HEK293 (cell line): Measurements from ENCODE around the gene SBF1.

Experiments used
- CTCF ChIA-PET: fragments of 350-600 bp; formaldehyde crosslinking; extraction: SDS; loops from one replicate; lab custom pipeline; 2021; ENCODE audit warnings: antibody characterized with exemption; lab: Yijun Ruan, JAX
- POLR2A ChIA-PET: fragments of 300-600 bp; formaldehyde crosslinking; extraction: SDS; loops from one replicate; lab custom pipeline; 2020; ENCODE audit warnings: antibody characterized with exemption, inconsistent platforms; lab: Yijun Ruan, JAX
- H3K27ac ChIP-seq: fragments of 200-500 bp; sonication (Bioruptor generic); 2 replicates; pipeline ENCODE4 v1.5.1; 2014; ENCODE audit warnings: low read depth, low read length, control low read depth, inconsistent platforms; ENCODE audit errors: extremely low read depth
- H3K36me3 ChIP-seq, 2 experiments: fragments of 200-500 bp in 1 of 2; sonication (Bioruptor generic) in 1 of 2; 1 replicate in 1 of 2; 2 replicates in 1 of 2; pipeline ENCODE4 v1.5.1; 2014 to 2017; ENCODE audit warnings: inconsistent platforms in 2 of 2, low read length in 2 of 2; ENCODE audit not compliant: control insufficient read depth in 2 of 2, insufficient read depth in 1 of 2
- H3K4me1 ChIP-seq: fragments of 200-500 bp; sonication (Bioruptor generic); 2 replicates; pipeline ENCODE4 v1.5.1; 2014; ENCODE audit warnings: mild to moderate bottlenecking, low read length, inconsistent platforms; ENCODE audit not compliant: control insufficient read depth, insufficient read depth
- H3K4me3 ChIP-seq: 2 replicates; pipeline ENCODE4 v1.5.1; 2011; ENCODE audit warnings: low read depth, mild to moderate bottlenecking, control low read depth, low read length, moderate library complexity
- H3K9me3 ChIP-seq: fragments of 200-500 bp; sonication (Bioruptor generic); 2 replicates; pipeline ENCODE4 v1.5.1; 2014; ENCODE audit warnings: low read depth, low read length, inconsistent platforms; ENCODE audit not compliant: control insufficient read depth, insufficient read depth
- EGR2 ChIP-seq: fragments of 450-650 bp; formaldehyde crosslinking; IDR thresholded peaks from 2 replicates; pipeline ENCODE4 v1.5.1; 2016; ENCODE audit warnings: low read depth, missing biosample characterization, missing genetic modification characterization
- GLIS1 ChIP-seq: fragments of 450-650 bp; formaldehyde crosslinking; IDR thresholded peaks from 2 replicates; pipeline ENCODE4 v1.5.1; 2016; ENCODE audit warnings: missing biosample characterization, missing genetic modification characterization
- GLIS2 ChIP-seq: fragments of 450-650 bp; formaldehyde crosslinking; IDR thresholded peaks from 2 replicates; pipeline ENCODE4 v1.5.1; 2016; ENCODE audit warnings: missing biosample characterization, missing genetic modification characterization
- HOXC10 ChIP-seq: sonication (generic); formaldehyde crosslinking; IDR thresholded peaks from 2 replicates; pipeline ENCODE4 v1.8.1; 2023; ENCODE audit warnings: mild to moderate bottlenecking, missing genetic modification reagents
- HOXD13 ChIP-seq: sonication (generic); formaldehyde crosslinking; IDR thresholded peaks from 2 replicates; pipeline ENCODE4 v1.8.0; 2022; ENCODE audit warnings: missing genetic modification reagents, borderline replicate concordance
- KLF1 ChIP-seq: fragments of 450-650 bp; formaldehyde crosslinking; IDR thresholded peaks from 2 replicates; pipeline ENCODE4 v1.5.1; 2016; ENCODE audit warnings: missing biosample characterization, missing genetic modification characterization
- KLF10 ChIP-seq: fragments of 450-650 bp; IDR thresholded peaks from 2 replicates; pipeline ENCODE4 v1.5.1; 2018; ENCODE audit warnings: missing biosample characterization, mild to moderate bottlenecking, missing genetic modification characterization
- KLF16 ChIP-seq: fragments of 450-650 bp; formaldehyde crosslinking; IDR thresholded peaks from 2 replicates; pipeline ENCODE4 v1.5.1; 2017; ENCODE audit warnings: missing biosample characterization, missing genetic modification characterization
- KLF7 ChIP-seq: fragments of 450-650 bp; formaldehyde crosslinking; IDR thresholded peaks from 2 replicates; pipeline ENCODE4 v1.5.1; 2016; ENCODE audit warnings: missing biosample characterization, missing genetic modification characterization, borderline replicate concordance
- KLF8 ChIP-seq: fragments of 450-650 bp; formaldehyde crosslinking; IDR thresholded peaks from 2 replicates; pipeline ENCODE4 v1.5.1; 2016; ENCODE audit warnings: missing biosample characterization, missing genetic modification characterization
- OVOL3 ChIP-seq: fragments of 450-650 bp; formaldehyde crosslinking; IDR thresholded peaks from 2 replicates; pipeline ENCODE4 v1.5.1; 2016; ENCODE audit warnings: missing biosample characterization, missing genetic modification characterization
- SP2 ChIP-seq: fragments of 450-650 bp; formaldehyde crosslinking; IDR thresholded peaks from 2 replicates; pipeline ENCODE4 v1.5.1; 2016; ENCODE audit warnings: missing biosample characterization, missing genetic modification characterization
- SP3 ChIP-seq: fragments of 450-650 bp; formaldehyde crosslinking; IDR thresholded peaks from 2 replicates; pipeline ENCODE4 v1.5.1; 2016; ENCODE audit warnings: missing biosample characterization, missing genetic modification characterization
- SP7 ChIP-seq: fragments of 450-650 bp; formaldehyde crosslinking; IDR thresholded peaks from 2 replicates; pipeline ENCODE4 v1.5.1; 2016; ENCODE audit warnings: missing biosample characterization, missing genetic modification characterization
- WT1 ChIP-seq: fragments of 450-650 bp; formaldehyde crosslinking; IDR thresholded peaks from 2 replicates; pipeline ENCODE4 v1.5.1; 2016; ENCODE audit warnings: missing biosample characterization, missing genetic modification characterization
- YY1 ChIP-seq: fragments of 450-650 bp; formaldehyde crosslinking; IDR thresholded peaks from 2 replicates; pipeline ENCODE4 v1.5.1; 2018; ENCODE audit warnings: missing biosample characterization, missing genetic modification characterization
- YY2 ChIP-seq: fragments of 450-650 bp; formaldehyde crosslinking; IDR thresholded peaks from 2 replicates; pipeline ENCODE4 v1.5.1; 2016; ENCODE audit warnings: missing biosample characterization, missing genetic modification characterization
- ZBTB20 ChIP-seq: fragments of 450-650 bp; formaldehyde crosslinking; IDR thresholded peaks from 2 replicates; pipeline ENCODE4 v1.5.1; 2016; ENCODE audit warnings: missing biosample characterization, missing genetic modification characterization
- ZFHX2 ChIP-seq: fragments of 450-650 bp; formaldehyde crosslinking; conservative IDR thresholded peaks from 2 replicates; pipeline ENCODE4 v1.5.1; 2016; ENCODE audit warnings: missing biosample characterization, missing genetic modification characterization
- ZIC2 ChIP-seq: fragments of 450-650 bp; formaldehyde crosslinking; IDR thresholded peaks from 2 replicates; pipeline ENCODE4 v1.5.1; 2016; ENCODE audit warnings: missing biosample characterization, missing genetic modification characterization
- ZNF133 ChIP-seq: fragments of 450-650 bp; formaldehyde crosslinking; IDR thresholded peaks from 2 replicates; pipeline ENCODE4 v1.5.1; 2016; ENCODE audit warnings: missing biosample characterization, missing genetic modification characterization
- ZNF366 ChIP-seq: fragments of 450-650 bp; formaldehyde crosslinking; conservative IDR thresholded peaks from 2 replicates; pipeline ENCODE4 v1.5.1; 2016; ENCODE audit warnings: missing biosample characterization, missing genetic modification characterization
- ZNF510 ChIP-seq: fragments of 450-650 bp; formaldehyde crosslinking; IDR thresholded peaks from 2 replicates; pipeline ENCODE4 v1.5.1; 2018; ENCODE audit warnings: mild to moderate bottlenecking, missing genetic modification characterization, missing biosample characterization; ENCODE audit not compliant: insufficient replicate concordance
- ZNF548 ChIP-seq: fragments of 450-650 bp; formaldehyde crosslinking; IDR thresholded peaks from 2 replicates; pipeline ENCODE4 v1.5.1; 2016; ENCODE audit warnings: missing biosample characterization, missing genetic modification characterization
- ZNF561 ChIP-seq: fragments of 450-650 bp; IDR thresholded peaks from 2 replicates; pipeline ENCODE4 v1.5.1; 2018; ENCODE audit warnings: missing biosample characterization, missing genetic modification characterization, borderline replicate concordance
- ZNF624 ChIP-seq: fragments of 450-650 bp; formaldehyde crosslinking; IDR thresholded peaks from 2 replicates; pipeline ENCODE4 v1.5.1; 2017; ENCODE audit warnings: missing biosample characterization, missing genetic modification characterization
- ZNF626 ChIP-seq: fragments of 450-650 bp; sonication (Bioruptor Pico); formaldehyde crosslinking; IDR thresholded peaks from 2 replicates; pipeline ENCODE4 v1.5.1; 2018; ENCODE audit warnings: missing biosample characterization, missing genetic modification characterization, inconsistent platforms
- ZSCAN30 ChIP-seq: fragments of 450-650 bp; IDR thresholded peaks from 2 replicates; pipeline ENCODE4 v1.5.1; 2018; ENCODE audit warnings: missing biosample characterization, mild to moderate bottlenecking, missing genetic modification characterization, moderate library complexity
- TF ChIP-seq, protein P1 (sequence below): fragments of 450-650 bp; formaldehyde crosslinking; IDR thresholded peaks from 2 replicates; pipeline ENCODE4 v1.5.1; 2017; ENCODE audit warnings: missing biosample characterization, missing genetic modification characterization
- TF ChIP-seq, protein P2 (sequence below): fragments of 450-650 bp; formaldehyde crosslinking; IDR thresholded peaks from 2 replicates; pipeline ENCODE4 v1.5.1; 2016; ENCODE audit warnings: missing biosample characterization, missing genetic modification characterization
- TF ChIP-seq, protein P3 (sequence below): fragments of 450-650 bp; formaldehyde crosslinking; IDR thresholded peaks from 2 replicates; pipeline ENCODE4 v1.5.1; 2016; ENCODE audit warnings: missing biosample characterization, missing genetic modification characterization

Gene SBF1

GRCh38 chr22:50507991-50508884 is 33.4 kb upstream of the SBF1 start, which contains the start of gene NCAPH2 (continued):
- TF ChIP-seq ZNF133 (tag by site-specific recombination), result no peak
- peak; percentile 54 for TF ChIP-seq GLIS1
- peak; percentile 64; the same call in 1 of the 2 replicates for TF ChIP-seq ZIC2 (tag by site-specific recombination)
- peak; percentile 88 for TF ChIP-seq GLIS2 (tag by site-specific recombination)
- TF ChIP-seq ZNF510, result no peak
- peak; percentile 97 for TF ChIP-seq YY1
- no peak for TF ChIP-seq ZNF626 (tag by site-specific recombination)

DNA sequence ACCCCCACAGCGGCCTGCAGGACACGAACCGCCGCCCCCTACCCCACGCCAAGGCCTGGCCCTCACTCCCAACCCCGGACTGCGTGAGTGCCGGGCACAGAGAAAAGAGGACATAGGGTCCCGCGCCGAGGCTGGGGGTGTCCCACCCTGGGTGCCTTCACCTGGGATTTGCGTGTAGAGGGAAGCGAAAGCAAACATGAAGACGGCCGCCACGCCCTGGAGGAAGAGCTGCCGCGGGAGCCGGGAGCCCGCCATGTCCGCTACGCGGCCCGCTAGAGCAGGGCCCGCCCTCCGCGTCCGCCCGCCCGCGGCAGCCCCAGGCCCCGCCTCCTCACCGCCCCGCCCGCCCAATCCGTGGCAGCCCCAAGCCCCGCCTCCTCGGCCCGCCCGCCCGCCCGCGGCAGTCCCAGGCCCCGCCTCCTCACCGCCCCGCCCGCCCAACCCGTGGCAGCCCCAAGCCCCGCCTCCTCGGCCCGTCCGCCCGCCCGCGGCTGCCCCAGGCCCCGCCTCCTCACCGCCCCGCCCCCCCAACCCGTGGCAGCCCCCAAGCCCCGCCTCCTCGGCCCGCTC is 32.7 kb upstream of the SBF1 start, which contains the start of gene LMF2:
TSS of gene LMF2 (minus strand) at position 282 of the 570 bp plus-strand sequence. CDS start at position 255, 27 bp downstream.
- ChIA-PET CTCF (interaction anchor here (0.6 to 3.8 kb wide), 6 partner anchors 9 to 165 kb away, joined by 3 to 32 read pairs (median 8); partner anchors contain the start of genes SCO2 and SYCE3), POLR2A (interaction anchor here (0.5 to 6.0 kb wide), 27 partner anchors 9 to 264 kb away, joined by 3 to 189 read pairs (median 5); partner anchors contain the start of genes ARSA, CHKB, HDAC10 and KLHDC7B)
- Histone ChIP-seq H3K36me3 (peaks cover 2 to 42% of the 10 kb centered on the region in 2 experiments; a peak in 2 of 3 replicates), H3K4me1 (peaks cover 8% of the 10 kb centered on the region), H3K9me3 (no peaks in the 10 kb centered on the region), H3K27ac (peak within 1 kb of the TSS; percentile 97), H3K4me3 (peak within 1 kb of the TSS; percentile 100)
- TF ChIP-seq KLF8 (tag by site-specific recombination), result peak; percentile 77; the same call in 1 of the 2 replicates
- peak; percentile 53; the same call in 1 of the 2 replicates for TF ChIP-seq SP7 (tag by site-specific recombination)
- 0 out of 2 replicates have a peak, but pooled peaks have one; percentile 29 for TF ChIP-seq EGR2 (tag by site-specific recombination)
- TF ChIP-seq KLF16 (tag by site-specific recombination), result 0 out of 2 replicates have a peak, but pooled peaks have one; percentile 33
- peak; percentile 48; the same call in 1 of the 2 replicates for TF ChIP-seq ZNF561 (tag by site-specific recombination)
- no peak for TF ChIP-seq KLF10
- peak; percentile 24; the same call in 1 of the 2 replicates for TF ChIP-seq ZBTB20 (tag by site-specific recombination)
- TF ChIP-seq ZNF624 (tag by site-specific recombination), result no peak
- TF ChIP-seq, protein P1, sequence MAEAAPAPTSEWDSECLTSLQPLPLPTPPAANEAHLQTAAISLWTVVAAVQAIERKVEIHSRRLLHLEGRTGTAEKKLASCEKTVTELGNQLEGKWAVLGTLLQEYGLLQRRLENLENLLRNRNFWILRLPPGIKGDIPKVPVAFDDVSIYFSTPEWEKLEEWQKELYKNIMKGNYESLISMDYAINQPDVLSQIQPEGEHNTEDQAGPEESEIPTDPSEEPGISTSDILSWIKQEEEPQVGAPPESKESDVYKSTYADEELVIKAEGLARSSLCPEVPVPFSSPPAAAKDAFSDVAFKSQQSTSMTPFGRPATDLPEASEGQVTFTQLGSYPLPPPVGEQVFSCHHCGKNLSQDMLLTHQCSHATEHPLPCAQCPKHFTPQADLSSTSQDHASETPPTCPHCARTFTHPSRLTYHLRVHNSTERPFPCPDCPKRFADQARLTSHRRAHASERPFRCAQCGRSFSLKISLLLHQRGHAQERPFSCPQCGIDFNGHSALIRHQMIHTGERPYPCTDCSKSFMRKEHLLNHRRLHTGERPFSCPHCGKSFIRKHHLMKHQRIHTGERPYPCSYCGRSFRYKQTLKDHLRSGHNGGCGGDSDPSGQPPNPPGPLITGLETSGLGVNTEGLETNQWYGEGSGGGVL (tag by site-specific recombination), result peak; percentile 27
- TF ChIP-seq OVOL3, result peak; percentile 56; the same call in 1 of the 2 replicates
- TF ChIP-seq, protein P2, sequence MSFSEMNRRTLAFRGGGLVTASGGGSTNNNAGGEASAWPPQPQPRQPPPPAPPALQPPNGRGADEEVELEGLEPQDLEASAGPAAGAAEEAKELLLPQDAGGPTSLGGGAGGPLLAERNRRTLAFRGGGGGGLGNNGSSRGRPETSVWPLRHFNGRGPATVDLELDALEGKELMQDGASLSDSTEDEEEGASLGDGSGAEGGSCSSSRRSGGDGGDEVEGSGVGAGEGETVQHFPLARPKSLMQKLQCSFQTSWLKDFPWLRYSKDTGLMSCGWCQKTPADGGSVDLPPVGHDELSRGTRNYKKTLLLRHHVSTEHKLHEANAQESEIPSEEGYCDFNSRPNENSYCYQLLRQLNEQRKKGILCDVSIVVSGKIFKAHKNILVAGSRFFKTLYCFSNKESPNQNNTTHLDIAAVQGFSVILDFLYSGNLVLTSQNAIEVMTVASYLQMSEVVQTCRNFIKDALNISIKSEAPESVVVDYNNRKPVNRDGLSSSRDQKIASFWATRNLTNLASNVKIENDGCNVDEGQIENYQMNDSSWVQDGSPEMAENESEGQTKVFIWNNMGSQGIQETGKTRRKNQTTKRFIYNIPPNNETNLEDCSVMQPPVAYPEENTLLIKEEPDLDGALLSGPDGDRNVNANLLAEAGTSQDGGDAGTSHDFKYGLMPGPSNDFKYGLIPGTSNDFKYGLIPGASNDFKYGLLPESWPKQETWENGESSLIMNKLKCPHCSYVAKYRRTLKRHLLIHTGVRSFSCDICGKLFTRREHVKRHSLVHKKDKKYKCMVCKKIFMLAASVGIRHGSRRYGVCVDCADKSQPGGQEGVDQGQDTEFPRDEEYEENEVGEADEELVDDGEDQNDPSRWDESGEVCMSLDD, result no peak
- TF ChIP-seq HOXC10 (CRISPR knock-in tag), result peak; percentile 81; the same call in 1 of the 2 replicates
- TF ChIP-seq, protein P3, sequence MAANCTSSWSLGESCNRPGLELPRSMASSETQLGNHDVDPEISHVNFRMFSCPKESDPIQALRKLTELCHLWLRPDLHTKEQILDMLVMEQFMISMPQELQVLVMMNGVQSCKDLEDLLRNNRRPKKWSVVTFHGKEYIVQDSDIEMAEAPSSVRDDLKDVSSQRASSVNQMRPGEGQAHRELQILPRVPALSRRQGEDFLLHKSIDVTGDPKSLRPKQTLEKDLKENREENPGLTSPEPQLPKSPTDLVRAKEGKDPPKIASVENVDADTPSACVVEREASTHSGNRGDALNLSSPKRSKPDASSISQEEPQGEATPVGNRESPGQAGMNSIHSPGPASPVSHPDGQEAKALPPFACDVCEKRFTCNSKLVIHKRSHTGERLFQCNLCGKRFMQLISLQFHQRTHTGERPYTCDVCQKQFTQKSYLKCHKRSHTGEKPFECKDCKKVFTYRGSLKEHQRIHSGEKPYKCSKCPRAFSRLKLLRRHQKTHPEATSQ (tag by site-specific recombination), result no peak
- TF ChIP-seq SP2 (tag by site-specific recombination), result peak; percentile 38
- 0 out of 2 replicates have a peak, but pooled peaks have one; percentile 32 for TF ChIP-seq ZSCAN30 (tag by site-specific recombination)
- TF ChIP-seq HOXD13 (CRISPR knock-in tag), result no peak
- peak; percentile 31; the same call in 1 of the 2 replicates for TF ChIP-seq ZFHX2 (tag by site-specific recombination)
- peak; percentile 38; the same call in 1 of the 2 replicates for TF ChIP-seq SP3 (tag by site-specific recombination)
- TF ChIP-seq ZNF366, result no peak
- TF ChIP-seq YY2 (tag by site-specific recombination), result 0 out of 2 replicates have a peak, but pooled peaks have one; percentile 50
- peak; percentile 63 for TF ChIP-seq KLF1
- no peak for TF ChIP-seq ZNF548
- peak; percentile 81; the same call in 1 of the 2 replicates for TF ChIP-seq KLF7 (tag by site-specific recombination)
- peak; percentile 85 for TF ChIP-seq GLIS2 (tag by site-specific recombination)
- TF ChIP-seq WT1 (tag by site-specific recombination), result no peak
